ENCODE data around the gene MED7.

Gene MED7

GRCh38 chr5:157165261-157165660 is 22.6 kb upstream of the MED7 start:
- H3K27ac ChIP-seq = no peak overlapping the region
- DNase-seq (ENCODE audit: low read depth, low spot score) = no peak

GRCh38 chr5:157164521-157164920 is 21.9 kb upstream of the MED7 start:
- no peak for DNase-seq (ENCODE audit: low read depth, low spot score)
- no peak overlapping the region for H3K27ac ChIP-seq

GRCh38 chr5:157162919-157163510 is 20.4 kb upstream of the MED7 start:
- no peak for DNase-seq (ENCODE audit: low read depth, low spot score)
- H3K27ac ChIP-seq = no peak overlapping the region

GRCh38 chr5:157161996-157162395 is 19.3 kb upstream of the MED7 start:
- H3K27ac ChIP-seq = no peak overlapping the region

DNA sequence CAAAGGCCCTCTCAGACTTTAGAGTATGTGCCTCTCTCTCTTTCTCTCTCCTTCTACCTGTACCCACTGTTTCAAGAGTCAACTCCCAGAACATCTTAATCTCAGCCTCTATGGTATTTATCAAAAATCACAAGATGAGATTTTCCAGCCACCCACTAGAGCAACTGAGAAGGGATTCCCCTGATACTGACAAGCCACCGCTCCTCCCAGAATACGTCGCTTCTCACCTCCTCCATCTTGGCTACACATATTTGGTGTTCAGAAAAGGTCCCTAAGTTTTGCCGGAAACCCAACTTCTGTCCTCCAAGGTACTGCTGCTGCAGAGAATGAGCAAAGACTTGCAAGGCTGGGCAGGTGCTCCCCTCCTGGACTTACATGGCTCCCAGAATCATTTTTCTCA is 17.3 kb upstream of the MED7 start:
- no peak overlapping the region for H3K27ac ChIP-seq
- no peak for DNase-seq (ENCODE audit: low read depth, low spot score)

More at GRCh38 chr5:157161996-157162395, 19.3 kb upstream of the MED7 start:
- no peak for DNase-seq (ENCODE audit: low read depth, low spot score)

- no peak for DNase-seq (ENCODE audit: low read depth, low spot score)
- no peak overlapping the region for H3K27ac ChIP-seq
Observed at GRCh38 chr5:157159209-157159751, 16.6 kb upstream of the MED7 start.

GRCh38 chr5:157157293-157157891 is 14.7 kb upstream of the MED7 start:
- no peak for DNase-seq (ENCODE audit: low read depth, low spot score)
- H3K27ac ChIP-seq = no peak overlapping the region

DNA sequence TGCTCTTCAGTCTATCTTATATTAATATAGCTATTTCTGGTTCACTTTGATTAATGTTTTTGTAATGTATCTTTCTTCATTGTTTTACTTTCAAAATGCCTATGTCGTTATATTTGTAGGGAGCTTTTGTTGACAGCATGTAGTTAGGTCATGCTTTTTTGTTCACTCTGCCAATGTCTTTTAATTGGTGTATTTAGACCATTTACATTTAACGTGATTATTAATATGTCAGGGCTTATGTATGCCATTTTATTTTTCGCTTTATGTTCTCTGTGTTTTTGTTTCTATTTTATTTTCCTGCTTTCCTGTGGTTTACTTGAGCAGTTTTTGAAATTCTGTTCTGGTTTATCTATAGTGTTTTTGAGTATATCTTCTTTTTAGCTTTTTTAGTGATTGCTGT is 12.6 kb upstream of the MED7 start:
- no peak for DNase-seq (ENCODE audit: low read depth, low spot score)
- H3K27ac ChIP-seq = no peak overlapping the region

DNA sequence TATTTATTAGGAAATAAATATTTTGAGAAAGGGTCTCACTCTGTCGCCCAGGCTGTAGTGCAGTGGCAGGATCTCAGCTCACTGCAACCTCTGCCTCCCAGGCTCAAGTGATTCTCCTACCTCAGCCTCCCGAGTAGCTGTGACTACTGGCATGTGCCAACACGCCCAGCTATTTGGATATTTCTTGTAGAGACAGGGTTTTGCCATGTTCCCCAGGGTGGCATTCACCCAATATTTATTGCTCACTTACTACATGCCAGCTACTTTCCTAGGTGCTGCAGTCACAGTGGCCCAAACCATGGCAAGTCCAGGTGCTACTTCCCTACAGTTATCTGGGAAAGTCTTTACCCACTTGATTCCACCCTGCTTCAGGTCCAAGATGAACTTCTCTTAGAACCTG is 8.3 kb upstream of the MED7 start:
- H3K27ac ChIP-seq = no peak overlapping the region
- DNase-seq (ENCODE audit: low read depth, low spot score) = no peak

DNA sequence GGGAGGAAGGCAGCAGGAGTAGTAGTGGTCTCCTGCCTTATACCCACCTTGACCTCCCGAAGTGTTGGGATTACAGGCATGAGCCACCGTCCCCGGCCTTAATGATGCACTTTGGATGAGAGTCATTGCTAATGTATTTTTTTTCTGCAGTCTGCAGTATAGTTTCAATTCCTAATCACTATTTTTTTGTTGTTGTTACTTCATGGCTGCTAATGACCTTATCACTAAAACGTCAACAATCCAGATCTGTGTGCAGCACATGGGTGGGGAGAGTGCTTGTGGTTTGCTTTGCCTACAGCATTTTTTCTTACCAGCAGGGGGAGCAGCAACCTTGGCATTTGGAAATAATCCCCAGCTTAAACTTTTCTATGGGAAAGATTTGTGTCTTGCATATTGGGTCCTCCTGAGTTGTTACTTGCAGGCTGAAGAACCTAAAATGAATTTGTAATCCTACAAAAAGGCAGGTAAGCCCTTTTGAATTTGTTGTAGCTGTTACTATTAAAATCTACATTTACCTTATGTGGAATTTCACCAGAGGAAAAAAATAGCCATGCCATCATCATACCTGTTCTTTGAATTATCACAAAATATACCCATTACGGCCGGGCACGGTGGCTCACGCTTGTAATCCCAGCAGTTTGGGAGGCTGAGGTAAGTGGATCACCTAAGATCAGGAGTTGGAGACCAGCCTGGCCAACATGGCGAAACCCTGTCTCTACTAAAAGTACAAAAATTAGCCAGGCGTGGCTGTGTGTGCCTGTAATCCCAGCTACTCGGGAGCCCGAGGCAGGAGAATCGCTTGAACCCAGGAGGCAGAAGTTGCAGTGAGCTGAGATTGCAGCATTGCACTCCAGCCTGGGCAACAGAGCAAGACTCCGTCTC is 6.3 kb upstream of the MED7 start:
- no peak overlapping the region for H3K27ac ChIP-seq
- DNase-seq (ENCODE audit: low read depth, low spot score) = no peak

DNA sequence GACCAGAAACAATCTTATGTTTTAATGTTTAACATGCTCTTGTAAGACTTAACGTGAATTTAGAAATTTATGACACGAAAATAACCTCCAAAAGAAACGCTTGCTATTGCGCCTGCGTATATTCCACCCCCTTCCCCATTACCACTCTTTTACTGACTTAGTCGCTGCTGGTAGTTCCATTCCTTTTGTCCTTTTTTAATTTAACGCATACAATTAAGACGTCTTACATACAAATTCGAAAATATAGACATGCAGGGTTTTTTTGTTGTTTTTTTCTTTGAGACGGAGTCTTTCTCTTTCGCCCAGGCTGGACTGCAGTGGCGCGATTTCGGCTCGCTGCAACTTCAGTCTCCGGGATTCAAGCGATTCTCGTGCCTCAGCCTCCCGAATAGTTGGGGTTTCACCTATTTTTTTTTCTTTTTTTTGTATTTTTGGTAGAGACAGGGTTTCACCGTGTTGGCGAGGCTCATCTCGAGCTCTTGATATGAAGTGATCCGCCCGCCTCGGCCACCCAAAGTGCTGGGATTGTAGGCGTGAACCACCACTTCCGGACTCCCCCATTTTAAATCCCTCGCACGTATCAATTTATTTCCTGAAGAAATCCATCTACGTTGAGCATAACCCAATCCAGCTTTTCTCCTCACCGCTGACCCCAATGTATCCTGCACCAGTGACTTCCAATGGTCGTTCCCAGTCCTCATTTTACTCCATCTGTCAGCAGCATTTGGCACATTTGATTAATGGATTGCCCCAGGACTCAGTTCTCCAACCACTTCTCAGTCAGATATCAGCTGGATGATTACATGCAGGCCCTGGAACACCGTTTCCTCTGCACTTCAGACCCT is 684 bp upstream of the MED7 start:
- DNase-seq (ENCODE audit: low read depth, low spot score) = no peak
- peak overlapping the region; percentile 61 for H3K27ac ChIP-seq

- H3K27ac ChIP-seq = no peak overlapping the region
- DNase-seq (ENCODE audit: low read depth, low spot score) = no peak
Observed at GRCh38 chr5:157137691-157138090, 5.0 kb downstream of the MED7 start.

- DNase-seq (ENCODE audit: low read depth, low spot score) = no peak
- H3K27ac ChIP-seq = no peak overlapping the region
Observed at GRCh38 chr5:157132281-157132612, 10.4 kb downstream of the MED7 start.

GRCh38 chr5:157130925-157131324 is 11.7 kb downstream of the MED7 start:
- no peak for DNase-seq (ENCODE audit: low read depth, low spot score)
- H3K27ac ChIP-seq = no peak overlapping the region

- no peak for DNase-seq (ENCODE audit: low read depth, low spot score)
- H3K27ac ChIP-seq = no peak overlapping the region
Observed at GRCh38 chr5:157121709-157122108, 21.0 kb downstream of the MED7 start.

DNA sequence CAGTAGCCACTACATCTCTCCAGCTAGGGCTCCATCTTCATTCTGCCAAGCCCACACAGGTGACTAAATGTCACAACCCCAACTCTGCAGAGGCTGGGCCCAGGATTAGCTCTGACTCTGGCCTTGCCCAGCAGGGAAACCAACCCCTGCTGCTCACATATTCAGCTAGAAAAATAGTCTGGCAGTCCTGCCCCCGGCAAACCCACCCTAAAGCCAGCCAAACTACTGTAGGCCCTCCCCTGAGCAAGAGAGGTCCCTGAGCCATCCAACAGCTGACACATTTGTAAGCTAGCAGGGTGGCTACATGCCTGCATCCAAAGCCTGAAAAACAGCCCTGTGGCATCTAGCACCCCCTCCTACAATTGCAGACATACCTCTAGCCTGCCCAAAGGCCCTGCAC is 22.6 kb downstream of the MED7 start:
- DNase-seq (ENCODE audit: low read depth, low spot score) = no peak
- no peak overlapping the region for H3K27ac ChIP-seq

- H3K27ac ChIP-seq = no peak overlapping the region
- no peak for DNase-seq (ENCODE audit: low read depth, low spot score)
Observed at GRCh38 chr5:157116483-157116954, 26.1 kb downstream of the MED7 start.

DNA sequence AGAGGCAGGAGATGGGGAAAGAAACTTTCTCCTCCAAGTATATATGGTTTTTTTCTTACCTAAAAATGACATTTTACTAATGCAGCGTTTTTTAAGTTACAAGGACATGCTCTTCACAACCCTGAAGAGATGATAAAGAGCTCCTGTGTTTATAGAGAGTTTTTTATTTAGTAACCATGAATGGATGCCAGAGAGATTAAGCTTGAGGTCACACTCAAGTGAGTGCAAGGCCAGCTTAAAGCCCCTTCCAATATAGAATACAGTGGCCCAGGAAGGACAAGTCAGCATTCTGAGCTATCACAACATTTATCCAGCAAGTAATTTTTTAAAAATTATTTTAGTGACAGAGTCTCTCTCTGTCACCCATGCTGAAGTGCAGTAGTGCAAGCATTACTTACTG is 27.2 kb downstream of the MED7 start:
- H3K27ac ChIP-seq = no peak overlapping the region
- no peak for DNase-seq (ENCODE audit: low read depth, low spot score)

GRCh38 chr5:157115012-157115411 is 27.7 kb downstream of the MED7 start:
- no peak overlapping the region for H3K27ac ChIP-seq
- DNase-seq (ENCODE audit: low read depth, low spot score) = no peak

DNA sequence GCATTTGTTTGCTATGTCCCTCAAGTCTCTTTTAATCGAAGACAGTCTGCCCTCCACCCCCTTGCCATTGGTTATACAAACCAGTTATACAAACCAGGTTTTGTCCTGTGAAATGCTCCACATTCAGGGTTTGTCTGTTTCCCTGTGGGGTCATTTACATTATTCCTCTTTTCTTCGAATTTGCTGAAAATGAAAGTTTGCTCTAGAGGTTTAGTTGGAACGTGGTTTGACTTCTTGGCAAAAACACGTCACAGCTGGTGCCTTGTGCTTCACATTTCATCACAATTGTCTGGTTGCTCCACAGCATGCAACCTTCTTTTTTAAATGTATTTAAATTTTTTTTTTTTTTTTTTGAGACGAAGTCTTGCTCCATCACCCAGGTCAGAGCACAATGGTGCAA is 29.7 kb downstream of the MED7 start:
- H3K27ac ChIP-seq = no peak overlapping the region
- no peak for DNase-seq (ENCODE audit: low read depth, low spot score)
